ENCODE data around the gene PCBP3. TPM values are rescaled to one million over a fixed set of nuclear protein-coding genes. Genes with fewer than 3 reads are reported as not detected.
"Not testable (repeated sequence)": the region's sequence is repeated elsewhere in the genome, so short reads cannot be mapped to it uniquely, and the experiment has no call there.

PCBP3 gene
- total RNA-seq, 2 experiments from 2014 or later = 0.66 to 1.3 TPM

DNA sequence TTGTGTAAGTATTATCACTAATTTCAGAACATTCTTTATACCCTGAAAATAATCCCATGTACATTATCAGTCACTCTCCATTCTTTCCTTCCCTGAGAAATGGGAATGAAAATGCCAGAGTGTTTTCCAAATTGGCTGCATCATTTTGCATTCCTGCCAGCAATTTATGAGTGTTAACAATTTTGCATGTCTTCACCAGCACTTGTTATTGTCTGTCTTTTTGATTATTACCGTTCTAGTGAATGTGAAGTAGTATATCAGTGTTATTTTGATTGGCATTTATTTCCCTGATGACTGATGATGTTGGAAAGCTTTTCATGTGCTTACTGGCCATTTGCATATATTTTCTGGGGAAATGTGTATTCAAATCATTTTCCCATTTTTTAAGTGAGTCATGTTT, 71.9 kb downstream of the PCBP3 start:
- peaks cover 4% of the 10 kb centered on the region for H3K9me3 Mint-ChIP-seq
- peaks cover 6% of the 10 kb centered on the region for H3K4me1 Mint-ChIP-seq
- peaks cover 17% of the 10 kb centered on the region for H3K27me3 Mint-ChIP-seq
- DNase-seq = no peak
- H3K4me3 Mint-ChIP-seq = no peak overlapping the region
- no peaks in the 10 kb centered on the region for H3K36me3 Mint-ChIP-seq
- no peak overlapping the region for H3K27ac Mint-ChIP-seq

DNA sequence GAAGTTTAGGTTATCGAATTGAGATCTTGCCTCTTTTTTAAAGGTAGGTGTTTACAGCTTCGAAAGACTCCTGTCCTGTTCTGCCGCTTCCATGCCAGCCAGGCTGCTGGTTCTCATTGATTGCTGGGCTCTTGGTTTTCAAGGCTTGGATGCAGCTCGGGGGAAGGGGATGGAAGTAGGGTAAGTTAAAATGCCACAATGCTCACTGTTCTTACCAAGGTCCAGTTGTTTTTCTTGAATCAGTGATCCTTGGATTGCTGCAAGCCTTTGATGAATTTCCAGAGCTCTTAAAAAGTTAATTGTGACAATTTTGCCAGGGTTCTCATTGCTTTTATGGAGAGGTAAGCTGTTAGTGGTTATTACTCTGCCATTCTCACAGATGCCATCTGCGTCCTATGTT, 74.9 kb downstream of the PCBP3 start:
- DNase-seq = no peak
- Mint-ChIP-seq H3K9me3 (no peaks in the 10 kb centered on the region), H3K27ac (no peak overlapping the region), H3K4me3 (no peak overlapping the region), H3K4me1 (peaks cover 6% of the 10 kb centered on the region), H3K27me3 (peaks cover 17% of the 10 kb centered on the region), H3K36me3 (no peaks in the 10 kb centered on the region)

DNA sequence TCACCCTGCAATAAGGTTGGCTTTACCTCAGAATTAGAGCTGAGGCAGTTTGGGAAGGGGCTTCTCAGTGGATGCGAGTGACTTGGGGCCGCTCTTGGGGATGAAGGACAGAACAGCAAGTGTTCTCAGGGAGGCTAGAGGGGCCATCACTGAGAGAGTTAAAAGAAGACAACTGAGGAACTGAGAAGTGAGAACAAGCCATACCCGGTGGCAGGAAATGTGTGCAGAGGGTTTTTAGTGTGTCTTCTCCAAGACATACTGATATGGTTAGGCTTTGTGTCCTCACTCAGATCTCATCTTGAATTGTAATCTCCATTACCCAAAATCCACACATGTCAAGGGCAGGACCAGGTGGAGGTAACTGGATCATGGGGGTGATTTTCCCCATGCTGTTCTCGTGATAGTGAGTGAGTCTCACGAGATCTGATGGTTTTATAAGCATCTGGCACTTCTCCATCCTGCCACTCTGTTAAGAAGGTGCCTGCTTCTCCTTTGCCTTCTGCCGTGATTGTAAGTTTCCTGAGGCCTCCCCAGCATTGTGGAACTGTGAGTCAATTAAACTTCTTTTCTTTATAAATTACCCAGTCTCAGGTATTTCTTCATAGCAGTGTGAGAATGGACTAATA, 75.8 kb downstream of the PCBP3 start:
- no peaks in the 10 kb centered on the region for H3K9me3 Mint-ChIP-seq
- H3K27ac Mint-ChIP-seq = no peak overlapping the region
- H3K4me3 Mint-ChIP-seq = no peak overlapping the region
- no peaks in the 10 kb centered on the region for H3K36me3 Mint-ChIP-seq
- H3K27me3 Mint-ChIP-seq = peaks cover 17% of the 10 kb centered on the region
- no peak for DNase-seq
- H3K4me1 Mint-ChIP-seq = peaks cover 11% of the 10 kb centered on the region

DNA sequence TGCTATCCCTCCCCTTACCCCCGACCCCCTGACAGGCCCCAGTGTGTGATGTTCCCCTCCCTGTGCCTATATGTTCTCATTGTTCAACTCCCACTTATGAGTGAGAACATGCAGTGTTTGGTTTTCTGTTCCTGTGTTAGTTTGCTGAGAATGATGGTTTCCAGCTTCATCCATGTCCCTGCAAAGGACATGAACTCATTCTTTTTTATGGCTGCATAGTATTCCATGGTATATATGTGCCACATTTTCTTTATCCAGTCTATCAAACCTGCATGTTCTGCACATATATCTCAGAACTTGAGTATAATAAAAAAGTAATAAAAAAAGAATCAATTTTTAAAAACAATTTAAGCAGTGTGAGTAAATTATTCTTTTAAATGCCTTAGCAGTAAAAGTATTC, 76.7 kb downstream of the PCBP3 start:
- not testable (repeated sequence) for DNase-seq, H3K4me3 Mint-ChIP-seq, H3K27ac Mint-ChIP-seq, H3K9me3 Mint-ChIP-seq, H3K36me3 Mint-ChIP-seq
- Mint-ChIP-seq H3K27me3 (peaks cover 17% of the 10 kb centered on the region), H3K4me1 (peaks cover 13% of the 10 kb centered on the region)

DNA sequence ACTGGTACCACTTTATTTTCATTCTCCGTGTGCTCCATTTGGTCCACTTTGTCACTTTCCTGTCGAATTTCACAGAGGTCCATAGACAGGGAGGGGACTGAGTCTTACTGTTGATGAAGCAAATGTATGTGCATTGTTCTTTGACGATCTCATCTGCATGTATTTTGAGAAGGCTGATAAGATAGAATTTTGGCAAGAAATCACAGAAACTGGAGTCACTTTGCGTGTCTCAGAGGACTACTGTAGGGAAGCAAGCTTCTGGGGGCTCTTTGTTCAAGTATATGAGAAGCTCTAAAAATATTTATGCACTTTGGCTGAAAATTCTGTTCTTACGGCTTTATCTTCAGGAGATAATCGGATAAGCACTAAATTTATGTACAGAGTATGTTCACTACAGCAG, 78.1 kb downstream of the PCBP3 start:
- Mint-ChIP-seq H3K9me3 (no peaks in the 10 kb centered on the region), H3K4me1 (peaks cover 13% of the 10 kb centered on the region), H3K4me3 (no peak overlapping the region), H3K36me3 (no peaks in the 10 kb centered on the region), H3K27me3 (peaks cover 17% of the 10 kb centered on the region), H3K27ac (no peak overlapping the region)
- no peak for DNase-seq

DNA sequence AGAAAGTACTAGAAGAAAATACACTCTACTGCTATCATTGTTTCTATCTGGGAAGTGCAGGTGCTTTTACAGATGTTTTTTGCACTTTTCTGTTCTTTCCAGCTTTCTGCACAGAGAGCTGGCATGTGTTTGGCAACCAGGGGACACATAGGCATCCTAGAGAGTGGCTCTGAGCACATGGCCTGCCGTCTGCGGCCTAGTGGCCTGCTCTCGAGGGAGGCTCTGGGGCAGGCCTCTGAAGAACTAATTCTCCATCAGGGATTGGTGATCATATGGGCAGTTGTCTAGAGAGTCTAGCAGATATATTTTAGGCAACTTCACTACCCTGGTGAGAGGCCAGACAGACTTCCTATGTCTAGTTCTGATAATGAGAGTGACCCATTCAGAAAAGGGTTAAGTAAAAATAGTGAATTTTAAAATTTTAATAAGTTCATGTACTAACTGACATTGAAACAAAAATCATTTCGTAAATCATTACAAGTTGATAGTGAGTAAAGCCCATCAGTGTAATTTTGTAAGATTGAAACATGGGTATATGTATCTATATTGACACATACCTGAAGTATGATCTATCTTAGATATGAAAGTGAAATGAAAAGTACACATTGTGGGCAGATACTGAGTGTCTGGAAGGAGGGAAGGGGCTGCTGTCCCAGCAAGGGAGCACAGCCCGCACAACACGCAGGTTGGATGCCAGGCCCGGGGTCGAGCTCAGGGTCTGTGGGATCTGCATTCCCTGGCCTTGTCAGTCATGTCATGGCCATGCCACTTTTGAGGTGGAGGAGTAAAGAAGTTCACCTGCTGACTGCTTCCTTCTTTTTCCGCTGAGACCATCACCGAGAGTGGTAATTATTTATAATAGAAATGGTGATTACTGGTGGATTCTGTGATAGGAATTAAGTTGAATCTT, 79.8 kb downstream of the PCBP3 start:
- no peak for DNase-seq
- Mint-ChIP-seq H3K36me3 (no peaks in the 10 kb centered on the region), H3K27me3 (peaks cover 6% of the 10 kb centered on the region), H3K9me3 (no peaks in the 10 kb centered on the region), H3K4me1 (peaks cover 10% of the 10 kb centered on the region), H3K4me3 (no peak overlapping the region), H3K27ac (no peak overlapping the region)

DNA sequence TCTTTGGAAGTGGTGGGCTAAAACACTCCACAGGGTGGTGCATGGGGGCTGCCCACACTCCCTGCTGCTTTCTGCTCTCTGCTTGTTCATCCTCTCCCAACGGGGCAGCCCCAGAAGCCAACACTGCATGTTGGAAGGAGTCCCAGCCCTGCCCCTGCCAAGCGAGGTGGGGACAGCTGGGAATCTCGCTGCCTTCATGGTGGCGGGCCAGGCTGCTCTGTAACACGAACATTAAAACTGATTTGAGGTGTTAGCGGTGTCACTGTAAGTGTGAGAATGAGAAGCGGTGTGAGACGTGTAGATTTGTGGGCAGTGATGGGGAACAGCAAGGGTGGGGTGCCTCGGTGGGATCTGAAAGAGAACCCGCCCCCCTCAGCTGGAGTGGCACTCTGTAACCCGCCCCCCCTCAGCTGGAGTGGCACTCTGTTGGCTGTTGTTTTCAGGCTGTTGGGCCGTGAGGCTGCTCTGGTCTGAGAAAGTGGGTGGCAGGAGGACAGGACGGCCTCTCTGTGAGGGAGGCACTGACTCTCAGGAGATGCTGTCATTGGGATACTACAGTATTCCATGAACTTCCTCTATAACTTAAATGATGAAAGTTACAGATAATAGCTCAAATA, 80.9 kb downstream of the PCBP3 start:
- no peaks in the 10 kb centered on the region for H3K9me3 Mint-ChIP-seq
- H3K27me3 Mint-ChIP-seq = no peaks in the 10 kb centered on the region
- no peaks in the 10 kb centered on the region for H3K36me3 Mint-ChIP-seq
- DNase-seq = no peak
- peak overlapping the region; percentile 62 for H3K27ac Mint-ChIP-seq
- peaks cover 6% of the 10 kb centered on the region for H3K4me1 Mint-ChIP-seq
- H3K4me3 Mint-ChIP-seq = no peak overlapping the region

DNA sequence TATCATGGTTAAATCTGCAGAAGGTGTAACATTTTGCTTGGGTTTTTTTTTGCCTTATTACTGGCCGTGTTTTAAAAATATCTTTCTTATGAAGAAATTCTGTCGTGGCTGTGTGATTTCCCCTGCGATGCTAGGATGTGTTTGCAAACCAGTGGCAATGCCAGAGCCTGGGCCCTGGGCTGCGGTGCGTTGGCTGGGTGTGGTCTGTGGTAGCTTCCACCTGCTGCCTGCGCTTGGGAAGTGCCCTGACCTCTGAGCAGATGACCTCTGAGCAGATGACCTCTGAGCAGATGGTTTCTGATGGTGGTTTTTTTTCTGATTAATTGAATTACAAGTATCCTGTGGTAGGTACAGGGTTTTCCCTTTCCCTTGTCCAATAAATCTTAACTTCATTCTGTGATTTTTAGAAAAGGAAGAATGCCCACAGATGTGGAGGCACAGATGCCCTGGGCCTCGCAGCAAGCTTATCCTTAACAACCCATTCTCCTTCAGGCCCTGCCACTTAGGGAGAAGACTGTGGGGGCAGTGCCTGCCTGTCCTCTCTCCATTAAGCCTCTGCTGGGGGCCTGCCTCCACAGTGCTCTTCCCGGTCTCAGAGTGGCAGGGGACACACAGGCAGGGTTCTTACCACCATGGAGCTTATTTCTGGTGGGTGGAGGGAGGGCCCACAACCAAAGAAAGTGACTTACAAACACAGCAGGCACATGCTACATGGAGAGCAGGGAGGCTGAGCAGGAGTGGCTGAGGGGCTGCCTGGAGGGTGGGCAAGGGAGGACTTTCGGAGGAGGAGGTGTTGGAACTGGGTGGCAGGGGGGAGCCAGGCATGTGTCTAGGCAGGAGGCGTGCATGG, 81.7 kb downstream of the PCBP3 start:
- Mint-ChIP-seq H3K27me3 (no peaks in the 10 kb centered on the region), H3K27ac (no peak overlapping the region), H3K4me1 (peaks cover 6% of the 10 kb centered on the region), H3K36me3 (no peaks in the 10 kb centered on the region), H3K4me3 (no peak overlapping the region), H3K9me3 (no peaks in the 10 kb centered on the region)
- no peak for DNase-seq

DNA sequence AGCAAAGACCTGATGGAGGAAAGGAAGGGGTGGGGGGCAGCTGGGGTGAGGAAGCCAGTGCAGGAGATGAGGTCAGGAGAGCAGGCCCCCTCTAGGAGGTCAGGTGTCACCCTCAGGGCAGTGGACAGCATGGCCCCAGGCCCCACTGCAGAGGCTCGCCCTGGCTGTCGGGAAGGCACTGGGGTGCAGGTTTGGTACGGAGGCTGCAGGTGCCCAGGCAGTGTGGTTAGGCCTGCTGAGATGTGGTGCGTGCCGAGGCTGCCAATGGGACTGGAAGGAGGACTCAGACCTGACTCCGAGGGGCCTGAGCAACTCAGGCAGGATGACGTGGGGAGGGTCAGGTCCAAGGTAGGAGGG, 82.3 kb downstream of the PCBP3 start:
- Mint-ChIP-seq H3K27me3 (no peaks in the 10 kb centered on the region), H3K27ac (no peak overlapping the region), H3K4me1 (peaks cover 6% of the 10 kb centered on the region), H3K9me3 (no peaks in the 10 kb centered on the region), H3K4me3 (no peak overlapping the region), H3K36me3 (no peaks in the 10 kb centered on the region)
- DNase-seq = no peak

DNA sequence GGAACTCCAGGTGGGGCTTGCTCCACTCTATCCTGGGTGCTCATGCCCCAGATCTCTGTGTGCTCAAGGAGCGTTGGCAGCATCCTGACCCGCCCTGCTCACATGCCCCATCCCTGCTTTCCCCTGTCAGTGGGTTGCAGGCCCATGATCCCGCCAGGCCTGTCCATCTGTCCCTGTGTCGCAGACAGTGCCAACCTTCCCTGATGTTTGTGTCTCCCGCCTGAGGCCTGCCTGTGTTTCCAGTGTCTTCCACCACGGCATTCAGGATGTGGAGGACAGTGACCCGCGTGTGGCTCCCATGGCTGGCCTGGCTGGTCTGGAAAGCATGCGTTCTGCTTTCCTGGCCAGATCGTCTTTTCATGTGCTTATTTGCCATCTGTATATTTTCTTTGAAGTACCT, 82.9 kb downstream of the PCBP3 start:
- H3K27me3 Mint-ChIP-seq = no peaks in the 10 kb centered on the region
- H3K9me3 Mint-ChIP-seq = no peaks in the 10 kb centered on the region
- H3K4me3 Mint-ChIP-seq = no peak overlapping the region
- H3K4me1 Mint-ChIP-seq = peaks cover 6% of the 10 kb centered on the region
- no peaks in the 10 kb centered on the region for H3K36me3 Mint-ChIP-seq
- no peak for DNase-seq
- no peak overlapping the region for H3K27ac Mint-ChIP-seq

DNA sequence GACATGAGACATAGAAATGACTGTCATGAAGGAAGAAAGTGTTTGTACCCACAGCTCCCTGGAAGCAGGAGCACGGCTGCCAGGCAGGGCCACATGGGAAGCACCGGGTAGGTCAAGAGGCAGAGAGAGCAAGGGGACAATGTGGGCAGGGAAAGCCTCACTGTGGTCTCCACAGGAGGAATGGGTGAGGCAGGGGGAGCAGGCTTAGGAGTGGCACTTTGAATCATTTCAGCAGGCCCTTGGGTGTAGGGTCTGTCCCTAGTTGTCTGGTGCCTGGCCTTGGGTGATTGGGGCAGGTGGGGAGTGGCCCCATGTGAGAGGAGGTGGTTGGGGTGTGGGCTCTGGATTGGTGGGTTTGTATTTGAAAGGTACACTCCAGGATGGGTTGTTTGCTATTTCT, 83.9 kb downstream of the PCBP3 start:
- H3K9me3 Mint-ChIP-seq = no peaks in the 10 kb centered on the region
- H3K4me1 Mint-ChIP-seq = peaks cover 6% of the 10 kb centered on the region
- DNase-seq = no peak
- no peak overlapping the region for H3K4me3 Mint-ChIP-seq
- no peaks in the 10 kb centered on the region for H3K36me3 Mint-ChIP-seq
- H3K27me3 Mint-ChIP-seq = no peaks in the 10 kb centered on the region
- no peak overlapping the region for H3K27ac Mint-ChIP-seq

DNA sequence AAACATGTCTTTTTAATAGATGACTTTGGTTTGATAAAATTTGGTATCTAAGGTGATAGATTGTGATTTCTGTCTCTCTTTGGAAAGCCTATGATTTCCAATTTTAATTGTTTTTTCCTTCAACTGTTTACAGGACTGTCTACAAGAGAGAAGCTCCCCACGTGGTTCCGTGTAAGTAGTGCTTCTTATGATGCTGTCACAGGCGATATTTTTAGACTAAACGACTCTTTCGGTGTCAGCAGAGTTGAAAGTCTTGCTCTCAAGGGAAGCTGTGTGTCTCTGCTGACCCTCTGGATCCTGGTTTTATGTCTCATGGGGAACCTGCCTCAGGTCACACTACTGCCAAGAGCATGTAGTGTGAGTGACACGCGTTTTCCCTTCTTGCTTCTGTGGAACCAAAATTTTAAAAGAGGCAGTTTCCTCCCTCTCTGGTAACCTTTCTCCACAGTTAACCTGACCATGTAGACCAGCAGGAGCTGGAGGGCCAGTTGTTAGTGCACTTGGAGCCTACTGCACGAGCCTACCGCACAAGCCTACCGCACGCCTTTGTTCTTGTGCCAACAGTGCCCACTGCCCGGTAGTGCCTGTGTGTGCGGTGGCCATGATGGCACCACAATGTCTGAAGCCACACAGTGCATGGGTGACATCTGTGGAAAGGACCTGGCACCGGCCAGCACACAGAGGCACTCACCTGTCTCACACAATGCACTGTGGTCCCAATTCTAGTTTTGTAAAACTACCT, 91.9 kb downstream of the PCBP3 start:
- H3K27ac Mint-ChIP-seq = no peak overlapping the region
- peaks cover 1% of the 10 kb centered on the region for H3K9me3 Mint-ChIP-seq
- H3K4me1 Mint-ChIP-seq = peaks cover 4% of the 10 kb centered on the region
- no peaks in the 10 kb centered on the region for H3K27me3 Mint-ChIP-seq
- H3K36me3 Mint-ChIP-seq = no peaks in the 10 kb centered on the region
- no peak overlapping the region for H3K4me3 Mint-ChIP-seq
- no peak for DNase-seq

DNA sequence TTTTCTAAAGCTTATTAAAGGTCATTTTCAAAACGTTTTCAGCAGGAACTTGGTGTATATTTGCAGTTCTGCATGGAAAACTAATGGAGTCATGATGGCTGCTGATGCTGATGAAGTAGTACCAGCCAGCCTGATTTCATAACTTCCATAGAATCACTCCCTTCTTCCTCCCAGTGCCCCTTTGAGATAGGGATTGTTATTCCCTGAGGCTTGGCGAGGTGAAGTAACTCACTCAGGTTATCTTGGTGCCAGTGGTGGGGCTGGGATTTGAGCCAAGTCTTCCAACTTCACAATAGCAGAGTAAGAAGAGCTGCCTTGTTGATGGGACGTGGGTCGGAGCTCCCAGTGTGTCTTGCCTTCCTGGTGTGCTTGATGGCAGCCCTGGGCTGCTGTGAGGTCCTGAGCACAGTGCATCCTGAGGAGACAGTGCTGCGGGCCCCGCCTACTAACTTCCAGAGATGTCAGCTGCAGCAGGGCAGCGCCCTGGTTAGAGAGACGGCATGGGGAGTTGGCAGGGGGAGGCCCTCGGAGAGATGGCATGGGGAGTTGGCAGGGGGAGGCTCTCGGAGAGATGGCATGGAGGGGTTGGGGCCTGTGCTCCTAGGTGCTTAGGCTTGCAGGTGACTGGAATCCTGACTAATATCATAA, 92.6 kb downstream of the PCBP3 start:
- no peaks in the 10 kb centered on the region for H3K36me3 Mint-ChIP-seq
- no peak overlapping the region for H3K27ac Mint-ChIP-seq
- H3K27me3 Mint-ChIP-seq = no peaks in the 10 kb centered on the region
- no peak for DNase-seq
- no peak overlapping the region for H3K4me3 Mint-ChIP-seq
- H3K4me1 Mint-ChIP-seq = peaks cover 4% of the 10 kb centered on the region
- H3K9me3 Mint-ChIP-seq = peaks cover 1% of the 10 kb centered on the region

Data from activated naive CD8-positive, alpha-beta T cell treated with anti-CD3 and anti-CD28 coated beads for 36 hours (primary cell).